Coronary artery (tissue), 2 donors: ENCODE results near the gene PLXNA2.

Experiments used
- DNase-seq: peaks from one replicate; pipeline ENCODE4 v3.0.0-alpha.2; 2017; ENCODE audit warnings: low spot score
- H3K27ac ChIP-seq, 2 donors: fragments of 200-600 bp; sonication (generic); one replicate each; pipeline ENCODE4 v1.5.1; 2016 to 2019
- H3K4me3 ChIP-seq: fragments of 200-600 bp; sonication (generic); 2 replicates; pipeline ENCODE4 v1.5.1; 2016; ENCODE audit warnings: mild to moderate bottlenecking, moderate library complexity
- TF ChIP-seq, protein P1 (sequence below): fragments of 200-600 bp; sonication (generic); IDR thresholded peaks from one replicate; pipeline ENCODE4 v1.5.1; 2019; ENCODE audit warnings: antibody characterized with exemption

The PLXNA2 gene

DNA sequence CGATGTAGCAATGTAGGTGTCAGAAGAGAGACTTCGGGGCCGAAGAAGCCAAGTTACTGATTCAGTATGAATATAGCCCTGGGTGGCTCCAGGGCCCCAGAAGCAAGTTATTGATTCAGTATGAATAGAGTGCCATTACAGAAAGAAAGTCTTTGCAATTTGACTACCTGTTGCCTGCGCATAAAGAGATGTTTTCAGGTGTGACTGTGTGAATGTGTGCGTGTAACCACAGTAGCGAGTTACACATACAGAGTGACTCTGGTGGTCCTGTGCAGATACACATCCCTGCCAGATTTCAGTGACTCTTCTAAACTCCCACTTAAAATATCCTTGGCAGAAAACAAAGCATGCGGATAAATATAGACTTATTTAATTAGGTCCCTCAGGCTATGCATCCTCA is 190.5 kb downstream of the PLXNA2 start:
- Histone ChIP-seq H3K4me3 (no peak overlapping the region), H3K27ac (no peak overlapping the region)
- TF ChIP-seq, protein P1, sequence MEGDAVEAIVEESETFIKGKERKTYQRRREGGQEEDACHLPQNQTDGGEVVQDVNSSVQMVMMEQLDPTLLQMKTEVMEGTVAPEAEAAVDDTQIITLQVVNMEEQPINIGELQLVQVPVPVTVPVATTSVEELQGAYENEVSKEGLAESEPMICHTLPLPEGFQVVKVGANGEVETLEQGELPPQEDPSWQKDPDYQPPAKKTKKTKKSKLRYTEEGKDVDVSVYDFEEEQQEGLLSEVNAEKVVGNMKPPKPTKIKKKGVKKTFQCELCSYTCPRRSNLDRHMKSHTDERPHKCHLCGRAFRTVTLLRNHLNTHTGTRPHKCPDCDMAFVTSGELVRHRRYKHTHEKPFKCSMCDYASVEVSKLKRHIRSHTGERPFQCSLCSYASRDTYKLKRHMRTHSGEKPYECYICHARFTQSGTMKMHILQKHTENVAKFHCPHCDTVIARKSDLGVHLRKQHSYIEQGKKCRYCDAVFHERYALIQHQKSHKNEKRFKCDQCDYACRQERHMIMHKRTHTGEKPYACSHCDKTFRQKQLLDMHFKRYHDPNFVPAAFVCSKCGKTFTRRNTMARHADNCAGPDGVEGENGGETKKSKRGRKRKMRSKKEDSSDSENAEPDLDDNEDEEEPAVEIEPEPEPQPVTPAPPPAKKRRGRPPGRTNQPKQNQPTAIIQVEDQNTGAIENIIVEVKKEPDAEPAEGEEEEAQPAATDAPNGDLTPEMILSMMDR: no peak
- no peak for DNase-seq

DNA sequence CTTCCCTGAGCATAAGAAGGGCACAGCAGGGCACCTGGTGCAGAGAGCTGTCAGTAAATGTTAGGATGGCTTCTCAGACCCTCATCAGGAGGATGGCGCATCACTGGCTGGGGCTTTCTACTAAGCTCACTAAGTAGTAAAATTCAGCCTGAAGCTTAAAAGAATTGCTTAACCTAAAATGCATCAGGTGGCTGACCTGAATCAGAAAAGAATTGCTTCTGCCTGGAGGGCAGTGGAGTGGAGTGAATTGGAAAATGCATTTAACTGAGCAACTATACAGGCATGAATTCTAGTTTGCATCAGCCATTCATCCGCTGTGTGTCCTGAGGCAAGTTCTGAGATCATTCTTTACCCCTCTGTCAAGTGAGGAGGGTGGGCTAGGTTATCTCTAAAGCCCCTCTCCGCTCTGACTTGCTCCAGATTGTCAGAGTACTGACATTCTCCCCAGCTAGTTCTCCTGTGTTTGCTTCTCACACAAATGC is 191.2 kb downstream of the PLXNA2 start:
- no peak overlapping the region for H3K27ac ChIP-seq
- no peak overlapping the region for H3K4me3 ChIP-seq
- no peak for DNase-seq
- TF ChIP-seq, protein P1: no peak

DNA sequence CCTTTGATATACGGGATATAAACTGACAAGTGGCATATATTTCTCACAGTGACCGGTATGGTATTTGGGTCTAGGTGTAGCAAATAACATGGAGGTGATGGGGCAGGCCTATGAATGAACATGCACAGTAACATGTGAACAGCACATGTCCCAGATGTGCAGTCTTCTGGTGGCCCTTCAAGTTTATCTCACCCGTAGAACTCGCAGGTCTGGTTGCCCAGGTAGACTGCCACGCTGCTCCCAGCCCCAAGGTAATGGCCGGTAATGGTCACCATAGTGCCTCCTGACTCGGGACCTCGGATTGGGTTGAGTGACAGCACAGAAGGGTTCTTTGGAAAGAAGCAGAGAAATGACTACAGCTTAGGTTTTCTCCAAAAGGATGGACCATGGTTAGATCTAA is 192.0 kb downstream of the PLXNA2 start:
- Histone ChIP-seq H3K27ac (no peak overlapping the region), H3K4me3 (no peak overlapping the region)
- no peak for DNase-seq
- TF ChIP-seq, protein P1: no peak

DNA sequence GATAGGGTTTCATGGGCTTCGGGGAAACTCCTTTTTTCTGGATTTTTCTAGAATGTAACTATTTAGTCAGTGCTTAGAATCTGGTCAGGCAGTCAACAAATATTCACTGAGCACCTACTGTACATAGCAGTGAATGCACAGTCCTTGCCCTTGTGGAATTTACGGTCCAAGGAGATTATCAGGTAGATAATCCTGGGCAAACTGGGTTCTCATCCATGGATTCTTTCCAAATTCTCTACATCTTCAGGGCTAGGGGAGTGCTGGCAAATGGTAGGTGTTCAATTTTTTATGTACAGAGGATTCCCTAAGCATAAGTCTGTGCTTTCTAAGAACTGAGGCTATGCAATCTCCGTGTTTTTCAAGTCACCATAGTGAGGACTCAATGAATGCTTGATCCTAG is 192.5 kb downstream of the PLXNA2 start:
- H3K27ac ChIP-seq: no peak overlapping the region
- TF ChIP-seq, protein P1: no peak
- no peak for DNase-seq
- H3K4me3 ChIP-seq: no peak overlapping the region

DNA sequence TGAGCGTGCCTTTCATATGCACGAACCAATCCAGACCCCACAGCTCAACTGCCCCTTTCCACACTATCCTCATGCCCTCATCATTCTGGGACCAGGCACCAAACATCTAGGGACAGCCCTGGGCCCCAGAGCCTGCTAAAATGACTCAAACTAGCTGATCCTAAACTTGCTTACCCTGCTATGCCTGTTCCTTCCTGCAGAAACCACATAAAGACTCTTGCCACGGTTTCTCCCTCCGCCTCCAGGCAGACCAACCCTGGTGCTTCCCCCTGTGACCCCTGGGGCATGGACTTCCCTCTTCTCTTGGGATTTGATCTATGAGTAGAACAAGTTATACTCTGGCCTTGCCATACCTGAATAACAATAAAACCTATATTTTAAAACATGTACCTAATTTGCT is 195.3 kb downstream of the PLXNA2 start:
- Histone ChIP-seq H3K27ac (peak overlapping the region; percentile 72 to 91), H3K4me3 (no peak overlapping the region)
- no peak for DNase-seq
- TF ChIP-seq, protein P1: no peak

DNA sequence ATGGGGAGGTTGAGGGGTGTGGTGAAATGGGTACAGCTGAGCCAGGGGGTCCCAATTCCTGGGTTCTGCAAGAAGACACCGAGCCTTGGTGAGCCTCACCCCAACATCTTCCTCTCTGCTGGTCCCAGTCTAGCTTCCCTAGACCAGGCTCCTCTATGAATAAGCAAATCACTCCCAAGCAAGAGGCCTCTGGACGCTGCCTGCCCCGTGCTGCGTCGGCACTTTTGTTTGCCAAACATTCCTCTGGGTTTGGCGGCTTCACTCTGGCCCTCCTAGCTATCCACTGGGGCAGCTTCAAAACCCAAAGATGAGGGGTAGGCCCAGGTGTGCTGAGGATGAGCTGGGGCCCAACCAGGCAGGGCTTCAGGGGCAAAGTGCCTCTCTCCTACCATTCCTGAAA is 196.2 kb downstream of the PLXNA2 start:
- Histone ChIP-seq H3K27ac (peak overlapping the region; percentile 72 to 91), H3K4me3 (no peak overlapping the region)
- TF ChIP-seq, protein P1: no peak
- DNase-seq: peak; percentile 84

DNA sequence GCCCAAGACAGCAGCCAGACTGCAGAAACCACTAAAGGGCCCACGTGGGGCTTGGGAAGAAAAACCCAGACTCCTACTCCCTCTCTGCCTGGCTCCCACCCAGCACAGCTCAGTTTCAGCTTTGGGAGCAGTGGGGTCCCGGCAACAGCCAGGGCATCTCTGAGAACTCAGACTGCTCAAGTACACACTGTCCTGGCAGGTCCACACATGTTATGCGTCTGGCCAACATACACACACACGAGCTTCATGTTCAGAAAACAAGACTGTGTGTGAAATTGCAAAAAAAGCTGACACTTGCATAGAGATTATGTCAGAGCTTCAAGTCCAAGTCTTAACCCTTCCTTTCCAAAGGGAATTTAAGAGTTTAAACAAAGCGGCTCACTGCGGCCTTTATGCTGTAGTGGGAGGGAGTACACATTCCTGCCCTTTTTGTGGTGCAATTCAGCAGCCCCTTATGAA is 196.7 kb downstream of the PLXNA2 start:
- Histone ChIP-seq H3K4me3 (no peak overlapping the region), H3K27ac (peak overlapping the region; percentile 72 to 91)
- DNase-seq: peak; percentile 95
- TF ChIP-seq, protein P1: no peak
